Measurements from ENCODE around the gene NPTN.

Gene NPTN

GRCh38 chr15:73575636-73576247 is 57.4 kb downstream of the NPTN start:
- 0 out of 2 replicates have a peak, but pooled peaks have one; percentile 26 for TF ChIP-seq POLR2AphosphoS5 (IDR thresholded peaks at IDR 0.05; ENCODE audit: low read depth, low read length)
- TF ChIP-seq SIN3A (IDR thresholded peaks at IDR 0.05; ENCODE audit: borderline replicate concordance, insufficient read depth, low read length), result no peak

GRCh38 chr15:73573572-73573971 is 59.6 kb downstream of the NPTN start:
- TF ChIP-seq POLR2AphosphoS5 (IDR thresholded peaks at IDR 0.05; ENCODE audit: low read depth, low read length) (no peak), REST (IDR thresholded peaks at IDR 0.05; ENCODE audit: insufficient read depth in 1 of 2, low read depth in 2 of 2, low read length in 2 of 2) (0 out of 4 replicates have a peak, but pooled peaks of 1 of the 2 experiments have one; percentile 13), TAF1 (IDR thresholded peaks at IDR 0.05; ENCODE audit: borderline replicate concordance, insufficient read depth, low read length) (no peak), SIN3A (IDR thresholded peaks at IDR 0.05; ENCODE audit: borderline replicate concordance, insufficient read depth, low read length) (peak; percentile 38; the same call in 1 of the 2 replicates), FOXP2 (optimal IDR thresholded peaks at IDR 0.05; ENCODE audit: borderline replicate concordance, extremely low read depth, extremely low read length, insufficient read depth) (peak; percentile 74)

- TF ChIP-seq REST (IDR thresholded peaks at IDR 0.05; ENCODE audit: insufficient read depth in 1 of 2, low read depth in 2 of 2, low read length in 2 of 2) (no peak), TAF1 (IDR thresholded peaks at IDR 0.05; ENCODE audit: borderline replicate concordance, insufficient read depth, low read length) (no peak)
Measured at GRCh38 chr15:73573037-73573436, 60.2 kb downstream of the NPTN start.

- TF ChIP-seq FOXP2 (optimal IDR thresholded peaks at IDR 0.05; ENCODE audit: borderline replicate concordance, extremely low read depth, extremely low read length, insufficient read depth) (no peak), POLR2AphosphoS5 (IDR thresholded peaks at IDR 0.05; ENCODE audit: low read depth, low read length) (no peak), SIN3A (IDR thresholded peaks at IDR 0.05; ENCODE audit: borderline replicate concordance, insufficient read depth, low read length) (no peak), REST (IDR thresholded peaks at IDR 0.05; ENCODE audit: insufficient read depth in 1 of 2, low read depth in 2 of 2, low read length in 2 of 2) (no peak), TAF1 (IDR thresholded peaks at IDR 0.05; ENCODE audit: borderline replicate concordance, insufficient read depth, low read length) (no peak)
Measured at GRCh38 chr15:73572296-73572695, 60.9 kb downstream of the NPTN start.

- TF ChIP-seq SIN3A (IDR thresholded peaks at IDR 0.05; ENCODE audit: borderline replicate concordance, insufficient read depth, low read length), result no peak
- TF ChIP-seq POLR2AphosphoS5 (IDR thresholded peaks at IDR 0.05; ENCODE audit: low read depth, low read length), result no peak
- TF ChIP-seq REST (IDR thresholded peaks at IDR 0.05; ENCODE audit: insufficient read depth in 1 of 2, low read depth in 2 of 2, low read length in 2 of 2), result no peak
- no peak for TF ChIP-seq FOXP2 (optimal IDR thresholded peaks at IDR 0.05; ENCODE audit: borderline replicate concordance, extremely low read depth, extremely low read length, insufficient read depth)
- no peak for TF ChIP-seq TAF1 (IDR thresholded peaks at IDR 0.05; ENCODE audit: borderline replicate concordance, insufficient read depth, low read length)
Measured at GRCh38 chr15:73571346-73571745, 61.8 kb downstream of the NPTN start.
